Thyroid gland (tissue), 4 donors: ENCODE results near the gene USP13.

Experiments used
- CTCF ChIP-seq, 6 experiments: fragments of 200-600 bp in 3 of 6; fragments of 450-650 bp in 3 of 6; sonication (generic) in 3 of 6; IDR thresholded peaks; one replicate each; pipeline ENCODE4 v1.5.1; 2016 to 2019; ENCODE audit warnings: antibody characterized with exemption in 6 of 6, mild to moderate bottlenecking in 2 of 6, inconsistent platforms in 1 of 6, moderate library complexity in 1 of 6
- POLR2A ChIP-seq, 2 donors: fragments of 450-650 bp; IDR thresholded peaks; one replicate each; pipeline ENCODE4 v1.6.1; 2017; ENCODE audit warnings: antibody characterized with exemption in 2 of 2, mild to moderate bottlenecking in 2 of 2, moderate library complexity in 1 of 2

- TF ChIP-seq POLR2A (IDR thresholded peaks at IDR 0.05) (peak in 1 of 2 donors; percentile 48), CTCF (IDR thresholded peaks at IDR 0.05) (peak in 2 of 6 experiments; percentile 3 to 39)
Observed at GRCh38 chr3:179652447-179653095, at the start of gene USP13.
